Activated CD8-positive, alpha-beta memory T cell treated with anti-CD3 and anti-CD28 coated beads for 48 hours (primary cell): Measurements from ENCODE around the gene GSTA5.
"Not testable (repeated sequence)": the region's sequence is repeated elsewhere in the genome, so short reads cannot be mapped to it uniquely, and the experiment has no call there.

ENCODE experiments used
- DNase-seq, 3 experiments: peaks; one replicate each; pipeline ENCODE4 v3.0.0-alpha.2; 2020; ENCODE audit warnings: low read depth in 2 of 3, low spot score in 2 of 3

Gene GSTA5

GRCh38 chr6:52840763-52841585 lies at the start of gene GSTA5:
GSTA5 (minus strand) TSS chr6:52840813.
- DNase-seq = no peak

- DNase-seq = no peak
Observed at GRCh38 chr6:52890018-52890417, 49.4 kb upstream of the GSTA5 start.

- DNase-seq = no peak
Observed at GRCh38 chr6:52887910-52888524, 47.4 kb upstream of the GSTA5 start.

GRCh38 chr6:52881996-52882841 lies 41.6 kb upstream of the GSTA5 start:
- peak; percentile 8 to 33 (median 24) for DNase-seq

DNA sequence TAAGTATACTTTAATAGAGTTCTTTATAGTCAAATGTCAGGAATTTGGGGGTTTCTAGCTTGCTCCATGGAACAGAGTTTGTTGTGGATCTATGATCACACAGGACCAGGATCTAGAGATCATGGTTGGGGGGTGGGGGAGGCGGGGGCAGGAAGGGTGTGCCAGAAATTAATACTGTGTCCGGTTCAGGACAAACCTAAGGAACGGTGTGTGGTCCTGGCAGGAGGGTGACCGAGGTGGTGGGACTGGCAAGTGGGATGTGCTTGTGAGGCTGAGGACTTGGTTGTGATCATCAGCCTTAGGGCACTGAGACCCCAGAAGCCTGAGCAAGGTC lies 41.0 kb upstream of the GSTA5 start:
- DNase-seq = no peak

DNA sequence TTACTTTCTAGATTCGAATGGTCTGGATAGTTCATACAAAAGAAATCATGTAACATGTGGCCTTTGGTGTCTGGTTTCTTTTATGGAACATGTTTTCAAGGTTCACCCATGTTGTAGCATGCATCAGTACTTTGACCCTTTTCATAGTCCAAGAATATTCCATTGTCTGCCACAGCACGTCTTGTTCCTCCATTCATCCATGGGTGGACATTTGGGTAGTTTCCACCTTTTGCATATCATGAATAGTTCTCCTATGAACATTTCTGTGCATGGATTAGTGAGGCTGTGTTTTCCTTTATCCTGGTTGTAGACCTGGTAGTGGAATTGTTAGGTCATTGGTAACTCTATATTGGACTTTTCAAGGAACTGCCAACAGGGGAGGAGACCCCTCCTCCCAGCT lies 37.2 kb upstream of the GSTA5 start:
- DNase-seq = no peak

GRCh38 chr6:52877168-52877567 lies 36.6 kb upstream of the GSTA5 start:
- no peak for DNase-seq

- DNase-seq = no peak
Observed at GRCh38 chr6:52876056-52876787, 35.6 kb upstream of the GSTA5 start.

GRCh38 chr6:52872031-52872430 lies 31.4 kb upstream of the GSTA5 start:
- no peak for DNase-seq

DNA sequence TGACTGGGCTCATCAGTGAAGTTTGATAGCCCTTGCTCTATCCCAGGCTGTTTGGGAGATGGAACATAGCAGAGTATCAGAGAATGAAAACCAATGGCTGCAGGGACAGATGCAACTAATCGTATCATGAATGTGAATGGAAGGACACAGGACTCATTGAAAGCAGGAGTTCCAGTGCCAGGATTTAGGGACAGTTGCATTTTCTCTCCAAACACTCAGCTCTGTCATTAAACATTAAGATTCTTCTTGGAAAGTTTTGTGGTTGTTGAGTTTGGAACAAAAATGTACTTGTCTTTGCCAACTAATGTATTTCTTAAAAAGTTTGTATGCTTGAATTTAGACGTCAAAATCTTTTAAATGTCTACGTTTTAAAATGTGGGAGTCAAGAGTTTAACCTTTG lies 31.0 kb upstream of the GSTA5 start:
- no peak for DNase-seq

DNA sequence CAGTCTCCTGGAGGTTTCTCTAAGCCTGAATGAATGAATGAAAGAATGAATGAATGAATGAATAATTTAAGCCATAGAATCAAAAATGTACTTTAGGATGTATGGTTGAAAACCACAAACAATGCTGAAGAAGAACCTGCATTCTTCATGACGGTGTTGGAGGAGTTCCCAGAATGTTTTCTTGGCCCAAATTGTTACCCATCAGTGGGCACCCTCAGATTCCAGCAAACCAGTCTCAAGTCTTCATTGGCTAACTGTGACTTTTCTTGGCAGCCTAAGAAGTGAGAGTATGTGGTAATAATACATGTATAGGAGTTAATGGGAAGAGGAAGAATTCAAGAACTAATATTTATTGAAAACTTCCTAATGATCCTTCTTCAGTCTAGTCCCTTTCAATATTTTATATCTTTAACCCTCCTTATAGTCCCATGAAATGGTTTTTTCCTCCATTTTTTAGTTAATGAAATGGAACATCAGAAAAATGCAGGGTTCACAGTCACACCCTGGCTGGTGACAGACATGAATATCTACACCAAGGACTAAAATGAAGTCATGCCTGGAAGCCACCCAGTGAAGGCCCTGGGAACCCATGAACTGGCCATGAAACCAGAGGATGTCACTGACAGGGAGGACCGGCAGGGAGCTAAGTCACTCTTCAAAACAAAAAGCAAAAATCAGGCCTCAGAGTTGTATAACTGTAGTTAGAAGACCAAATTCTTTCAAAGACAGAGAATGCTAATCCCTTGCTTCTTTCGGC lies 29.9 kb upstream of the GSTA5 start:
- DNase-seq = not testable (repeated sequence)

DNA sequence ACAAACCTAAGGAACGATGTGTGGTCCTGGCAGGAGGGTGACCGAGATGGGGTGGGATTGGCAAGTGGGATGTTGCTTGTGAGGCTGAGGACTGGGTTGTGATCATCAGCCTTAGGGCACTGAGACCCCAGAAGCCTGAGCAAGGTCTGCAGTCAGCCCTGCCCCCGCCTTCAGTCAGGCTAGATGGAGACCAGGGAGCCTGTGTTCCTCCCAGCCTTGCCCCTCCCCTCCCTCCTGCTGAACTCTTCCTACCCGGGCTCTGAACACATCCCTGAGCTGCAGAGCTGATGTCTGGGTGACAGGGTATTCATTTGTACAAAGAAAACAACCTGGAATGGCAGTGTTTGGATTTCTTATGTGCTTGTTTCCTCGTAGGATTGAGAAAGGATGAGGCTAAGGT lies 28.3 kb upstream of the GSTA5 start:
- DNase-seq = not testable (repeated sequence)

- DNase-seq = no peak
Observed at GRCh38 chr6:52868240-52868639, 27.6 kb upstream of the GSTA5 start.

GRCh38 chr6:52861151-52861550 lies 20.5 kb upstream of the GSTA5 start:
- not testable (repeated sequence) for DNase-seq

DNA sequence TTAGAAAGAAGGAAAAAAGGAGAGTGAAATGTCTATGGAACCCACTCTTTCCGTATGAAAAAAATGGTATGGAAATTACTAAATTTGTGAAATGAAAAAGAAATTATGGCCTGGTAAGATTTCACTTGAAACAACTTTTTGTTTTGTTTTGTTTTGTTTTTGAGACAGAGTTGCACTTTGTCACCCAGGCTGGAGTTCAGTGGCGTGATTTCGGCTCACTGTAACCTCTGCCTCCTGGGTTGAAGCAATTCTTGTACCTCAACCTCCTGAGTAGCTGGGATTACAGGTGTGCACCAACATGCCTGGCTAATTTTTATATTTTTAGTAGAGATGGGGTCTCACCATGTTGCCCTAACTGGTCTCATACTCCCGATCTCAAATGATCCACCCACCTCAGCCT lies 17.8 kb upstream of the GSTA5 start:
- DNase-seq = no peak

GRCh38 chr6:52856137-52856536 lies 15.5 kb upstream of the GSTA5 start:
- DNase-seq = not testable (repeated sequence)

DNA sequence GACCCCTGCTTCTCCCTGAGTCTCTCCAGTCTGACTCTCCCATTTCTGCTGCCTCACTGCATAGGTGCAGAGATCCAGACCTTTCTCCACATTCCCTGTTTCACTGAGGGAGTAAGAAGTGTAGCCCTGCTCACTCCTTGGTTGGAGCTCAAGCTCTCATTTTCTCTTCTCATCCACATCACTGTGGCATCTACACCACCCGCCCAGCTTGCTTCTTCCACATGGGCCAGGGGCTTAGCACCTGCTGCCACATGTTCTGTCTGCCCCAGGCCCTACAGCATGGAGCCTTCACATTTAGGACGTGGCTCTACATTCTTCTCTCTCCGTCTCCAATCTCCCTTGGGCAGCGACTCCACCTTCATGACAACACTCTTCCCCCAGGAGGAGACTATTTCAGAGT lies 8.5 kb upstream of the GSTA5 start:
- DNase-seq = no peak

DNA sequence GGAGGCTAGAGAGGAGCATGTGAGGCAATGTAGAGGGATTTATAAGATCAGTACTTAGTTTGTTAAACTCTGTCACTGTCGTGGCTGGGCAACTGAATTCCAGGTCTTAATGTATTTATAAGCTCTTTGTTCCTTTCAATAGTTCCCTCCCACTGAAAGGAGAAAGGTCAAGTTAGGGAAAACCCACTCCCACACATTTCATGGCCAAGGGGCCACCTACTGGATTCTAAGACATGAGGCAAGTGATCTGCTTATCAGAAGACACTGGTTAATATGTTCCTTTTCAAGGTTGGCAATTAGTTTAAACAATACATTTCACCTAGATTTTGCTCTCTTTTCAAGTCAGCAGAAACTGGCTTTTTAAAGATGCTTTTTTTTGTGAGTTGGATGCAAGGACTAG lies 5.4 kb upstream of the GSTA5 start:
- no peak for DNase-seq

DNA sequence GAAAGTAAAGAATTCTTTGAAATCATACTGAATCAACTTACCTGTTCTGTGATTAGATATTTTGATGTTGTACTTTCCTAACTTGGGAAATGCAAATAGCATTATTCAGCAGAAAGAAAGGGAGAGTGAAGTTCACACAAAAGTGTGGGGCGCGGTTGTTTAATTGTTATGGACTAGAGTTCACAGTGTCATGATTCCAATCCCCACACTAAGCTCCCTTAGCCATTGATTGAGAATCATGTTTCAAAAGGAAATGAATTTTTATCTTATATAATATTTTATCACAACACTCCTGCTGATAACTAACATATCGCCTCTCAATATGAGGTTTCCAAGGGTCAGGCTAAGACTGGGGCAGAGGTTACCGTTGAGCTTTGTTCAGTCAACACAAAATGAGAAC lies 3.0 kb upstream of the GSTA5 start:
- no peak for DNase-seq
